NOMO-1 (cell line): ENCODE results near the gene LDLRAD4.

Experiments used
- DNase-seq, 2 experiments: peaks; one replicate each; lab custom pipeline; 2025; ENCODE audit not compliant: unreplicated experiment in 2 of 2; lab: John Stamatoyannopoulos, UW

Gene LDLRAD4

GRCh38 chr18:13452871-13453680, 234.5 kb downstream of the LDLRAD4 start:
- no peak for DNase-seq

- DNase-seq = no peak
Measured at GRCh38 chr18:13453714-13454113, 235.2 kb downstream of the LDLRAD4 start.

GRCh38 chr18:13454363-13455150, 236.0 kb downstream of the LDLRAD4 start:
- no peak for DNase-seq

- no peak for DNase-seq
Measured at GRCh38 chr18:13455471-13455870, 236.9 kb downstream of the LDLRAD4 start.

- DNase-seq = no peak
Measured at GRCh38 chr18:13455960-13456481, 237.5 kb downstream of the LDLRAD4 start.

GRCh38 chr18:13456736-13457271, 238.2 kb downstream of the LDLRAD4 start:
- no peak for DNase-seq

GRCh38 chr18:13457327-13457726, 238.8 kb downstream of the LDLRAD4 start:
- no peak for DNase-seq

GRCh38 chr18:13460946-13461345, 242.4 kb downstream of the LDLRAD4 start:
- no peak for DNase-seq

- no peak for DNase-seq
Measured at GRCh38 chr18:13461469-13461868, 242.9 kb downstream of the LDLRAD4 start.

- DNase-seq = no peak
Measured at GRCh38 chr18:13461936-13462335, 243.4 kb downstream of the LDLRAD4 start.

GRCh38 chr18:13462686-13463085, 244.1 kb downstream of the LDLRAD4 start:
- no peak for DNase-seq

- DNase-seq = no peak
Measured at GRCh38 chr18:13463526-13464210, 245.1 kb downstream of the LDLRAD4 start.

GRCh38 chr18:13464432-13465123, 246.0 kb downstream of the LDLRAD4 start:
- peak; percentile 76 for DNase-seq

GRCh38 chr18:13465124-13465446, 246.5 kb downstream of the LDLRAD4 start:
- DNase-seq = no peak

- peak in 1 of 2 experiments; percentile 40 for DNase-seq
Measured at GRCh38 chr18:13465476-13465875, 246.9 kb downstream of the LDLRAD4 start.

GRCh38 chr18:13470516-13471197, 252.1 kb downstream of the LDLRAD4 start:
- DNase-seq = no peak

- no peak for DNase-seq
Measured at GRCh38 chr18:13471198-13471845, 252.8 kb downstream of the LDLRAD4 start.

- DNase-seq = peak in 1 of 2 experiments; percentile 28
Measured at GRCh38 chr18:13471971-13472628, 253.5 kb downstream of the LDLRAD4 start.

- DNase-seq = no peak
Measured at GRCh38 chr18:13473751-13474150, 255.2 kb downstream of the LDLRAD4 start.
